Gastrocnemius medialis (tissue), 4 donors: ENCODE results near the gene XYLT1. TPM values are rescaled to one million over a fixed set of nuclear protein-coding genes. Genes with fewer than 3 reads are reported as not detected.

Experiments used
- ATAC-seq, 2 donors: fragments of 150-250 bp; one replicate each; pipeline ENCODE4 v1.9.1; 2016
- DNase-seq, 2 donors: peaks; one replicate each; pipeline ENCODE4 v3.0.0-alpha.2; 2019
- H3K27ac ChIP-seq, 4 donors: fragments of 200-600 bp; sonication (generic); 1 replicate in 1 of 4; 2 replicates in 3 of 4; pipeline ENCODE4 v1.5.1; 2016 to 2018; ENCODE audit warnings: mild to moderate bottlenecking in 2 of 4, moderate library complexity in 1 of 4
- H3K27me3 ChIP-seq, 3 donors: fragments of 200-600 bp; sonication (generic) in 2 of 3; 1 replicate in 1 of 3; 2 replicates in 2 of 3; pipeline versions ENCODE4 v1.5.1 to v1.6.0; 2016 to 2019; ENCODE audit warnings: mild to moderate bottlenecking in 1 of 3, moderate library complexity in 1 of 3
- H3K36me3 ChIP-seq, 2 donors: fragments of 200-600 bp; sonication (generic) in 1 of 2; one replicate each; pipeline ENCODE4 v1.5.1; 2017 to 2018
- H3K4me1 ChIP-seq, 2 donors: fragments of 200-600 bp; sonication (generic) in 1 of 2; one replicate each; pipeline ENCODE4 v1.5.1; 2016 to 2017; ENCODE audit warnings: mild to moderate bottlenecking in 2 of 2
- H3K4me3 ChIP-seq, 4 donors: fragments of 200-600 bp; sonication (generic) in 3 of 4; 1 replicate in 1 of 4; 2 replicates in 3 of 4; pipeline ENCODE4 v1.5.1; 2016 to 2019; ENCODE audit warnings: mild to moderate bottlenecking in 2 of 4
- H3K9me3 ChIP-seq, 3 donors: fragments of 200-600 bp; sonication (generic) in 2 of 3; 1 replicate in 1 of 3; 2 replicates in 2 of 3; pipeline ENCODE4 v1.5.1; 2016 to 2019
- POLR2A ChIP-seq, 2 donors: fragments of 450-650 bp; IDR thresholded peaks; one replicate each; pipeline ENCODE4 v1.6.1; 2017; ENCODE audit warnings: antibody characterized with exemption in 2 of 2, mild to moderate bottlenecking in 2 of 2, moderate library complexity in 2 of 2
- in situ Hi-C, 4 donors: fragments of 200-750 bp; cut with MboI; loops; one replicate each; pipeline versions ENCODE4 v1.15.0 to v1.8.0; 2017; ENCODE audit warnings: low sequenced_read_pairs in 4 of 4
- intact Hi-C: fragments of 100-400 bp; cut with DNase I; formaldehyde crosslinking; loops from one replicate; pipeline ENCODE4 v1.15.1; 2023; ENCODE audit warnings: low total_unique reads
- total RNA-seq, 4 donors: library from RNA; depleted of rRNA; stranded (reverse); fragments of >200 nt; gene quantifications; one replicate each; pipeline versions ENCODE4 v1.1.0 to v1.2.3, GENCODE V29; 2016
- TF ChIP-seq, protein P1 (sequence below), 5 experiments: fragments of 450-650 bp in 3 of 5; fragments of 200-600 bp in 2 of 5; sonication (generic) in 2 of 5; IDR thresholded peaks in 4 of 5; conservative IDR thresholded peaks in 1 of 5; 1 replicate in 4 of 5; 2 replicates in 1 of 5; pipeline ENCODE4 v1.5.1; 2016 to 2019; ENCODE audit warnings: antibody characterized with exemption in 5 of 5, mild to moderate bottlenecking in 3 of 5, moderate library complexity in 3 of 5

Gene XYLT1
- total RNA-seq, 4 donors from 2014 or later: 0.87 to 7.9 (median 1.4) TPM

GRCh38 chr16:17416461-17417311 lies 54.1 kb downstream of the XYLT1 start:
- Histone ChIP-seq H3K4me1 (no peaks in the 10 kb centered on the region), H3K4me3 (no peak overlapping the region), H3K36me3 (no peaks in the 10 kb centered on the region), H3K27ac (no peak overlapping the region), H3K27me3 (no peaks in the 10 kb centered on the region), H3K9me3 (no peaks in the 10 kb centered on the region)
- TF ChIP-seq, protein P1, sequence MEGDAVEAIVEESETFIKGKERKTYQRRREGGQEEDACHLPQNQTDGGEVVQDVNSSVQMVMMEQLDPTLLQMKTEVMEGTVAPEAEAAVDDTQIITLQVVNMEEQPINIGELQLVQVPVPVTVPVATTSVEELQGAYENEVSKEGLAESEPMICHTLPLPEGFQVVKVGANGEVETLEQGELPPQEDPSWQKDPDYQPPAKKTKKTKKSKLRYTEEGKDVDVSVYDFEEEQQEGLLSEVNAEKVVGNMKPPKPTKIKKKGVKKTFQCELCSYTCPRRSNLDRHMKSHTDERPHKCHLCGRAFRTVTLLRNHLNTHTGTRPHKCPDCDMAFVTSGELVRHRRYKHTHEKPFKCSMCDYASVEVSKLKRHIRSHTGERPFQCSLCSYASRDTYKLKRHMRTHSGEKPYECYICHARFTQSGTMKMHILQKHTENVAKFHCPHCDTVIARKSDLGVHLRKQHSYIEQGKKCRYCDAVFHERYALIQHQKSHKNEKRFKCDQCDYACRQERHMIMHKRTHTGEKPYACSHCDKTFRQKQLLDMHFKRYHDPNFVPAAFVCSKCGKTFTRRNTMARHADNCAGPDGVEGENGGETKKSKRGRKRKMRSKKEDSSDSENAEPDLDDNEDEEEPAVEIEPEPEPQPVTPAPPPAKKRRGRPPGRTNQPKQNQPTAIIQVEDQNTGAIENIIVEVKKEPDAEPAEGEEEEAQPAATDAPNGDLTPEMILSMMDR (IDR thresholded peaks at IDR 0.05 in 4 of 5, conservative IDR thresholded peaks at IDR 0.05 in 1 of 5): no peak
- TF ChIP-seq POLR2A (IDR thresholded peaks at IDR 0.05): no peak
- in situ Hi-C loops: no loop called here
- intact Hi-C loops: no loop called here
- peak in 1 of 2 donors; percentile 27 for ATAC-seq
- DNase-seq: no peak

DNA sequence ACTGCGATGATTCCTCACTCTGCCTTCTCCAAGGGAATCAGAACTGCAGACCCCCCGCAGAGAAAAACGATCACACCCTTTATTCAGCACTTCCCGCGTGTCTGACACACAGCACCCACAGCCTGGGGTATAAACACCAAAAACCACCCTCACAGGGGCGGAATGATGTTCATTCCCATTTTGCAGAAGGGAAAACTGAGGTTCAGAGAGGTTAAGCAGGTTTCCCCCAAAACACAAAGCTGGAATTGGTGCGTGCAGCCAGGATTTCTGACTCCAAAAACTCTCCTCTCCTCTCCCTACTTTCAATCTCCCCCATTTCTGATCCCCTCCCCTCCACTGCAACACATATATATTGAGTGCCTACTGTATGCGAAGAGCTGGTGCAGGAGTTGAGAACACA lies 55.8 kb downstream of the XYLT1 start:
- TF ChIP-seq, protein P1 (IDR thresholded peaks at IDR 0.05 in 4 of 5, conservative IDR thresholded peaks at IDR 0.05 in 1 of 5): no peak
- no peak for TF ChIP-seq POLR2A (IDR thresholded peaks at IDR 0.05)

DNA sequence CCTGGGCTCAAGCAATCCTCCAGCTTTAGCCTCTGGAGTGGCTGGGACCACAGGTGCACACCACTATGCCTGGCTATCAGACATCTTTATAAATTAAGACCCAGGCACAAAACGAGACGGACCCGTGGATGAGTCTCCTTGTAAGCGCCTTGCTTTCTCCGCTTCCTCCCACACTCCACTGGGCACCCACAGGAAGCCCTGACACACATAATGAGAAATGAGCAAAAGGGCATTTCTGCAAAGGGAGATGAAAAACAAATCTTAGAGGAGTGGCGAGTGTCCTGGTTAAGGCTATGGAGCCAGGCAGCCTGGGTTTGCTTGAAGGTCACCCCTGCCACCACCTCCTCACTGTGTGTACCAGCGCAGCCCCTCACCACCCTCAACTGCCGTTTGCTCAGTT lies 56.3 kb downstream of the XYLT1 start:
- H3K4me3 ChIP-seq: no peak overlapping the region
- no peak for DNase-seq
- intact Hi-C loops: no loop called here
- no peaks in the 10 kb centered on the region for H3K4me1 ChIP-seq
- H3K27ac ChIP-seq: no peak overlapping the region
- in situ Hi-C loops: no loop called here
- H3K27me3 ChIP-seq: no peaks in the 10 kb centered on the region
- TF ChIP-seq, protein P1 (IDR thresholded peaks at IDR 0.05 in 4 of 5, conservative IDR thresholded peaks at IDR 0.05 in 1 of 5): no peak
- TF ChIP-seq POLR2A (IDR thresholded peaks at IDR 0.05): no peak
- ATAC-seq: no peak
- no peaks in the 10 kb centered on the region for H3K9me3 ChIP-seq
- no peaks in the 10 kb centered on the region for H3K36me3 ChIP-seq

More for the DNA sequence above, 55.8 kb downstream of the XYLT1 start:
- H3K9me3 ChIP-seq: no peaks in the 10 kb centered on the region
- in situ Hi-C loops (no loop called here), intact Hi-C loops (no loop called here)
- DNase-seq (no peak), ATAC-seq (no peak)
- no peak overlapping the region for H3K4me3 ChIP-seq
- H3K27ac ChIP-seq: no peak overlapping the region
- H3K4me1 ChIP-seq: no peaks in the 10 kb centered on the region
- no peaks in the 10 kb centered on the region for H3K27me3 ChIP-seq
- no peaks in the 10 kb centered on the region for H3K36me3 ChIP-seq

- TF ChIP-seq POLR2A (IDR thresholded peaks at IDR 0.05): no peak
- TF ChIP-seq, protein P1 (IDR thresholded peaks at IDR 0.05 in 4 of 5, conservative IDR thresholded peaks at IDR 0.05 in 1 of 5): no peak
Observed at GRCh38 chr16:17413508-17413907, 57.3 kb downstream of the XYLT1 start.

More at GRCh38 chr16:17413508-17413907, 57.3 kb downstream of the XYLT1 start:
- Histone ChIP-seq H3K27me3 (no peaks in the 10 kb centered on the region), H3K36me3 (no peaks in the 10 kb centered on the region), H3K9me3 (no peaks in the 10 kb centered on the region), H3K4me3 (no peak overlapping the region), H3K4me1 (no peaks in the 10 kb centered on the region), H3K27ac (no peak overlapping the region)
- in situ Hi-C loops: no loop called here
- no peak for DNase-seq
- ATAC-seq: no peak
- intact Hi-C loops: no loop called here
